Adrenal gland (tissue), 5 donors: ENCODE data around the gene CLEC19A.

Experiments used
- POLR2A ChIP-seq, 2 donors: fragments of 450-650 bp; IDR thresholded peaks; one replicate each; pipeline ENCODE4 v1.6.1; 2017; ENCODE audit warnings: antibody characterized with exemption in 2 of 2, mild to moderate bottlenecking in 2 of 2, moderate library complexity in 1 of 2
- TF ChIP-seq, protein P1 (sequence below), 6 experiments: fragments of 450-650 bp in 4 of 6; fragments of 200-600 bp in 2 of 6; sonication (generic) in 1 of 6; IDR thresholded peaks; 1 replicate in 5 of 6; 2 replicates in 1 of 6; pipeline versions ENCODE4 v1.5.1 to v1.8.0; 2016 to 2021; ENCODE audit warnings: antibody characterized with exemption in 6 of 6, mild to moderate bottlenecking in 2 of 6, moderate library complexity in 1 of 6
- donor health status: DM: no; HTN: no; CAD: no.

DNA sequence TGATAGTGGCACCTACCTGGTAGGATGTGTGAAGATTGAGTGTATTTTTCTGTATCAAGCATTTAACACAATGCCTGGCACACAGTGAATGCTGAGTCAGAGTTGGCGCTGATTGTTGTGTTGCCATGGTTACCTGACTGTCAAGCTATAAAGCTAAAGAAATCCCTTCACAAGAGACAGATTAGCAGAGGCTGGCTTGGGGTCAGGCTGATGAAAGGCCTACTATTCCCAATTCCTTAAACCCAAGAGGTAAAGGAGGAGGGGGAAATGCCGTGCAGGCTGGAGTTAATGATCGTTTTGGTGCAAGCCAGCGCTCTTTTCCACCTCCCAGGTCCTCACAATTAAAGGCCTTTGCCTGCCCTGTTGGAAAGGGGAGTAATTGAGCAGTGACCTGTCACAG is 5.9 kb downstream of the CLEC19A start:
- TF ChIP-seq, protein P1, sequence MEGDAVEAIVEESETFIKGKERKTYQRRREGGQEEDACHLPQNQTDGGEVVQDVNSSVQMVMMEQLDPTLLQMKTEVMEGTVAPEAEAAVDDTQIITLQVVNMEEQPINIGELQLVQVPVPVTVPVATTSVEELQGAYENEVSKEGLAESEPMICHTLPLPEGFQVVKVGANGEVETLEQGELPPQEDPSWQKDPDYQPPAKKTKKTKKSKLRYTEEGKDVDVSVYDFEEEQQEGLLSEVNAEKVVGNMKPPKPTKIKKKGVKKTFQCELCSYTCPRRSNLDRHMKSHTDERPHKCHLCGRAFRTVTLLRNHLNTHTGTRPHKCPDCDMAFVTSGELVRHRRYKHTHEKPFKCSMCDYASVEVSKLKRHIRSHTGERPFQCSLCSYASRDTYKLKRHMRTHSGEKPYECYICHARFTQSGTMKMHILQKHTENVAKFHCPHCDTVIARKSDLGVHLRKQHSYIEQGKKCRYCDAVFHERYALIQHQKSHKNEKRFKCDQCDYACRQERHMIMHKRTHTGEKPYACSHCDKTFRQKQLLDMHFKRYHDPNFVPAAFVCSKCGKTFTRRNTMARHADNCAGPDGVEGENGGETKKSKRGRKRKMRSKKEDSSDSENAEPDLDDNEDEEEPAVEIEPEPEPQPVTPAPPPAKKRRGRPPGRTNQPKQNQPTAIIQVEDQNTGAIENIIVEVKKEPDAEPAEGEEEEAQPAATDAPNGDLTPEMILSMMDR (IDR thresholded peaks at IDR 0.05), result no peak
- no peak for TF ChIP-seq POLR2A (IDR thresholded peaks at IDR 0.05)
